ENCODE measurements around the gene AMOT.

The AMOT gene

DNA sequence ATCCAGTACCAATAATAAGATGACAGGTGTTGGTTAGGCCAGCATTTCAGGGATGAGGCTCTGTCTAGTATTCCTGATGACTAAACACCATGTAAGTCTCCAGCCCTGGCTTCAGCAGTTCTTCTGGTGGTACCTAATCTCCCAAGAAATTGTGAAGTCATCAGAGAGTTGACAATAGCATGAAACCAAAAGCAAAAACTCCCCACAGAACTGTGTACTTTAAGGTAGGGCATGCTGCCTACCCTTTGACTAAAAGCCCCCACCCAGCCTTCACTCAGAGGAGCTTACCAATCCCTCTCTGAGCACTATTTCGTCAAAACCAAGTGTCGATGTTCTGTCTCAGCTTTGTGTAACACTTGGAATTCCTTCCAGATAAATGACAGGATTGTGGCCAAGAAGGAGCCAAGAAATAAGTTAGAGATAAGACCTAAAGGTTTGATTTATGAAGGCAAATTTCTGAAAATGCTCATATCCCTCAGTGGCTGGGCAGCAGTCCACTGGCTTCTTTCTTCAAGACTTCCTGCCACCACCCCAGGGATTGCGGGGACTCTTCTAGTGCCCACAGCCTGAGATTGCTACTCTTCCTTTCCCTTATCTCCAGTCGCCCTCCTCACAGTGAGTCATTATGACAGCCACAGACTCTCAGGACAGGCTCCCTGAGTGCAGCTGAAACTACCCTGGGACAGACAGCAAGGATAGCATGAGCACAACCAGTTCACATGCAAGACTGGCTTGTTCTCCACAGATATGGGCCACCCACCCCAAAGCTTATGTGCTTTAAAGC, 93.6 kb downstream of the AMOT start:
- no peak for DNase-seq (ENCODE audit: low read depth, low spot score)

DNA sequence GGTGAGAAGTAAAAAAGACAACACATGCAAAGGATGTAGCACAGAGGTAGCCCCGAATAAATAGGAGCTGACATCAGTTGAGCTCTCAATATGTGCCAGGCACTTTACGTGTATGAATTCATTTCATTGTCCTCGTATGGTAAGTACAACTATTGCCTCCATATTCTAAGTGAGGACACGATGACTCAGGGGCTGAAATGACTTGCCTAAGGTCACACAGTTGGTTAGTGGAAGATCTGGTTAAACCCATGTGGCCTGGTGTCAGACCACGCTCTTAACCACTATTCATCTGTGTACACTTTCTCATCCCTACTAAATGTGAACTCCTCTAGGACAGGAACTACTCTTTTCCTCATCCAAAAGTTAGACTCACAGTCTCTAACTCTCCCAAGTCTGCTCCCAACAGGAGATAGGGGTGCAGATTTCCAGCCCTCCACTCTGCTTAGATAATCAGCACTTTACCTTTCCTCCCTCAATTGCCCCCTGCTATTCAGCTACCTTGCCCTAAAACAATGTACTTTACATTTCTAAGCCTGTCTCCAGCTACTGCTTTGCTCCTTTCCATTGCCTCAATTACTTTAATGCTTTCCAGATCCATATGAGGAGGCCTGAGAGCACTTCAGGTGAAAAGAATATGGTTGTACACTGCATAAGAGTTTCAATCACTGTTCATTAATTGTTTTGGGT, 102.1 kb downstream of the AMOT start:
- DNase-seq (ENCODE audit: low read depth, low spot score) = no peak

DNA sequence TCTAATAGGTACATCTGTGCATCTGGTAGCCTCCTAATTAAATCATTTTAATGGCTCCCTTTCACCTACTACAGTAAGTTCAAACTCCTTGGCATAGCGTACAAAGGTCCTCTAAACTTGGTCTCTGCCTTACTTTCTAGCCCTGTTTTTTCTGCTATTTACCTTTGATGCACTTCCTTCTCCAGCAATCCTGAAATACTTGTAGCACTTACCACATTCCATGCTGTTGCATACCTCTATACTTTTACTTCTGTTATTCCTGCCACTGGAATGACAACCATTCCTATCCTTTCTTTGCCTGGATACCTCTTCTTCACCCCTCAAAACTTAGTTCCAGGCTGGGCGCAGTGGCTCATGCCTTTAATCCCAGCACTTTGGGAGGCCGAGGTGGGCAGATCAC, 104.3 kb downstream of the AMOT start:
- no peak for DNase-seq (ENCODE audit: low read depth, low spot score)

DNA sequence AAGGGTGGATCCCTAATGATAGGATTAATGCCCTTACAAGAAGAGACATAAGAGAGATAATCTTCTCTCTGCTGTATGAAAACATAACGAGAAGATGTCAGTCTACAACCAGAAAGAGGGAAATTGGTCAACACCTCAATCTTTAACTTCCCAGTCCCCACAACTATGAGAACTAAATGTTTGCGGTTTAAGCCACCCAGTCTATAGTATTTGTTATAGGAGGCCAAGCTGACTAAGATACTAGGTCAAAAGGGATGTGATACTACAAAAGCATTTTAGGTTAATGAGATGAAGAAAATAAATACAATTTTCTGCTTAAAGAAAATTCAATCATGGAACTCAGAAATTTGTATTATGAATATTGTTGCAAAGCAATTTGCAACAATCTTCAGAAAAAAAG, 105.5 kb downstream of the AMOT start:
- no peak for DNase-seq (ENCODE audit: low read depth, low spot score)

DNA sequence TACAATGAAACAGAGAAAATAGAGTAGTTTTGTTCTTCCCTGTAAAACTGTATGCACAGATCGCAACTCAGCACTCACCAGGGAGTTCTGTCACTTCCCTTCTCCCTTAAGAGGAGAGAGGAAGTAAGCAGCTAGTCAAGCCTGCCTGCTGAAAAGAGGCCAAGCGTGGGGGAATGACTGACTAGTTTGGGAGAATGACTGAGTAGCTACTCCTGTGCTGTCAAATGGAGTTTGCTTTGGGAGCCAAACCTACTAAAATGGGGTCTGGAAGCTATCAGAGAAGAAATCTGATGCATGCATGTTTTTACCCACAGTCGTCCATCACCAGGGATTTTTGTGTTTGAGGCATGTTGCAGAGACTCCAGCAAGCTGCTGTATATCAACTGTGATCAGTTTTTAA, 106.3 kb downstream of the AMOT start:
- no peak for DNase-seq (ENCODE audit: low read depth, low spot score)

DNA sequence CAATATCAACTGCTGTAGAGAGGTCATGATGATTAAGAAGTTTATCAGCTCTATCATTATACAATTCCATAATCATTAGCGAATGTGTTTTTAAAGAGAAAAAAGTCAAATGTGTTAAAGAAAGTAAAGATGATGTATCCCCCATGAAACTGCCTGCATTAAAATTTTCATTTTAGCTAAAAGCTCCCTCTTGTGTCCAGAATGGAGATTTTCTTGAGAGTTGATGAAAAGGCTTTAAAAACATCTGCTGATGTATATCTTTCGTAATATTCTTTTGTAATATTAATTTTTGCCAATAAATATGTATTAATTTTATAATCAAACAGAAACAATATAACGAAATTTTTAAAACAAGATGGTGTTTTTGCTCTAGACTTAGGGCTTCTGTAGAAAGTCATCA, 108.8 kb downstream of the AMOT start:
- DNase-seq (ENCODE audit: low read depth, low spot score) = no peak

Data from ELF-1 (cell line).